ENCODE results near the gene RHOA.

- TF ChIP-seq, protein P1, sequence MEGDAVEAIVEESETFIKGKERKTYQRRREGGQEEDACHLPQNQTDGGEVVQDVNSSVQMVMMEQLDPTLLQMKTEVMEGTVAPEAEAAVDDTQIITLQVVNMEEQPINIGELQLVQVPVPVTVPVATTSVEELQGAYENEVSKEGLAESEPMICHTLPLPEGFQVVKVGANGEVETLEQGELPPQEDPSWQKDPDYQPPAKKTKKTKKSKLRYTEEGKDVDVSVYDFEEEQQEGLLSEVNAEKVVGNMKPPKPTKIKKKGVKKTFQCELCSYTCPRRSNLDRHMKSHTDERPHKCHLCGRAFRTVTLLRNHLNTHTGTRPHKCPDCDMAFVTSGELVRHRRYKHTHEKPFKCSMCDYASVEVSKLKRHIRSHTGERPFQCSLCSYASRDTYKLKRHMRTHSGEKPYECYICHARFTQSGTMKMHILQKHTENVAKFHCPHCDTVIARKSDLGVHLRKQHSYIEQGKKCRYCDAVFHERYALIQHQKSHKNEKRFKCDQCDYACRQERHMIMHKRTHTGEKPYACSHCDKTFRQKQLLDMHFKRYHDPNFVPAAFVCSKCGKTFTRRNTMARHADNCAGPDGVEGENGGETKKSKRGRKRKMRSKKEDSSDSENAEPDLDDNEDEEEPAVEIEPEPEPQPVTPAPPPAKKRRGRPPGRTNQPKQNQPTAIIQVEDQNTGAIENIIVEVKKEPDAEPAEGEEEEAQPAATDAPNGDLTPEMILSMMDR (conservative IDR thresholded peaks at IDR 0.05; ENCODE audit: low read depth, low read length) = no peak
- TF ChIP-seq SMC3 (IDR thresholded peaks at IDR 0.05; ENCODE audit: low read depth, low read length) (no peak), POLR2A (IDR thresholded peaks at IDR 0.05; ENCODE audit: low read depth, low read length) (no peak), RAD21 (IDR thresholded peaks at IDR 0.05; ENCODE audit: low read length) (no peak), RFX5 (IDR thresholded peaks at IDR 0.05; ENCODE audit: low read depth, low read length) (no peak)
Observed at GRCh38 chr3:49399461-49399860, 12.3 kb downstream of the RHOA start.

Measured in IMR-90 (cell line).